PC-9 (cell line): Measurements from ENCODE around the gene HK3. TPM values are rescaled to one million over a fixed set of nuclear protein-coding genes. Genes with fewer than 3 reads are reported as not detected.

ENCODE experiments used
- BruUV-seq: library from RNA; stranded (reverse); fragments of 400-500 nt; replicated peaks from 2 replicates; lab custom pipeline; 2021; lab: Mats Ljungman, UMichigan
- CTCF ChIA-PET: fragments of 300-600 bp; sonication (Branson Sonifier 250); formaldehyde crosslinking; loops from one replicate; lab custom pipeline; 2022; ENCODE audit warnings: antibody characterized with exemption; lab: Charles Lee
- POLR2A ChIA-PET: fragments of 300-600 bp; sonication (Branson Sonifier 250); formaldehyde crosslinking; loops from one replicate; lab custom pipeline; 2022; ENCODE audit warnings: antibody characterized with exemption; ENCODE audit not compliant: unreplicated experiment; lab: Charles Lee
- DNase-seq, 2 experiments: peaks; one replicate each; pipeline versions ENCODE4 v3.0.0 to v3.0.0-alpha.2; 2015 to 2022; ENCODE audit warnings: mixed read lengths in 1 of 2
- H2AFZ ChIP-seq: fragments of 200-600 bp; sonication (generic); 2 replicates; pipeline ENCODE4 v1.8.1; 2017; ENCODE audit warnings: antibody characterized with exemption
- H3F3A ChIP-seq: fragments of 200-600 bp; sonication (generic); 2 replicates; pipeline ENCODE4 v1.8.1; 2017; ENCODE audit warnings: antibody characterized with exemption, mild to moderate bottlenecking, low read depth; ENCODE audit not compliant: insufficient read depth
- H3K27ac ChIP-seq: fragments of 200-600 bp; sonication (generic); 2 replicates; pipeline ENCODE4 v1.6.1; 2016; ENCODE audit warnings: mixed run types
- H3K27me3 ChIP-seq: fragments of 200-600 bp; sonication (generic); 2 replicates; pipeline ENCODE4 v1.6.1; 2016; ENCODE audit warnings: low read depth, mixed run types; ENCODE audit not compliant: insufficient read depth
- H3K36me3 ChIP-seq: fragments of 200-600 bp; sonication (generic); 2 replicates; pipeline ENCODE4 v1.6.1; 2016; ENCODE audit warnings: low read depth, mixed run types
- H3K4me1 ChIP-seq: fragments of 200-600 bp; sonication (generic); replicated peaks from 2 replicates; pipeline ENCODE4 v1.6.1; 2016; ENCODE audit warnings: mixed run types; ENCODE audit not compliant: insufficient read depth
- H3K4me2 ChIP-seq: fragments of 200-600 bp; sonication (generic); 2 replicates; pipeline ENCODE4 v1.6.1; 2017; ENCODE audit warnings: mixed run types
- H3K4me3 ChIP-seq: fragments of 200-600 bp; sonication (generic); 2 replicates; pipeline ENCODE4 v1.6.1; 2016; ENCODE audit warnings: mixed run types
- H3K79me2 ChIP-seq: fragments of 200-600 bp; sonication (generic); 2 replicates; pipeline ENCODE4 v1.6.1; 2017; ENCODE audit warnings: low read depth, mixed run types
- H3K9me2 ChIP-seq: fragments of 200-600 bp; sonication (generic); 2 replicates; pipeline ENCODE4 v1.8.1; 2017; ENCODE audit warnings: mild to moderate bottlenecking; ENCODE audit not compliant: insufficient read depth
- H3K9me3 ChIP-seq: fragments of 200-600 bp; sonication (generic); 2 replicates; pipeline ENCODE4 v1.8.1; 2016; ENCODE audit warnings: low read depth; ENCODE audit not compliant: insufficient read depth
- H4K20me1 ChIP-seq: fragments of 200-600 bp; sonication (generic); 2 replicates; pipeline ENCODE4 v1.8.1; 2017; ENCODE audit not compliant: insufficient read depth
- CTCF ChIP-seq: fragments of 200-600 bp; sonication (generic); conservative IDR thresholded peaks from 2 replicates; pipeline ENCODE4 v1.6.1; 2017; ENCODE audit warnings: mixed run types, antibody characterized with exemption, mild to moderate bottlenecking, moderate library complexity
- EZH2 ChIP-seq: fragments of 200-600 bp; sonication (generic); IDR thresholded peaks from 2 replicates; pipeline ENCODE4 v1.8.0; 2017; ENCODE audit warnings: antibody characterized with exemption, low read depth
- intact Hi-C: fragments of 100-400 bp; cut with micrococcal nuclease; formaldehyde crosslinking; loops from one replicate; pipeline ENCODE4 v1.10.0; 2022; ENCODE audit not compliant: unreplicated experiment
- total RNA-seq: library from RNA; stranded (reverse); gene quantifications from 2 replicates; pipeline ENCODE4 v1.2.3, GENCODE V29; 2021

The HK3 gene
- total RNA-seq, 1 experiment from 2014 or later = not detected

- Histone ChIP-seq H3K4me2 (no peak overlapping the region), H3K9me3 (no peaks in the 10 kb centered on the region), H3K9me2 (no peaks in the 10 kb centered on the region), H2AFZ (no peak overlapping the region), H3K79me2 (no peaks in the 10 kb centered on the region), H3K27ac (no peak overlapping the region), H4K20me1 (no peaks in the 10 kb centered on the region), H3K27me3 (no peaks in the 10 kb centered on the region), H3K4me1 (no peaks in the 10 kb centered on the region), H3K4me3 (no peak overlapping the region), H3F3A (no peaks in the 10 kb centered on the region), H3K36me3 (no peaks in the 10 kb centered on the region)
- no peak for TF ChIP-seq EZH2
- TF ChIP-seq CTCF = no peak
- no peak for DNase-seq
- intact Hi-C loops = no loop called here
- no TSS peak for BruUV-seq
- POLR2A ChIA-PET = no interaction called here
- CTCF ChIA-PET = no interaction called here
Observed at GRCh38 chr5:176888865-176889165, 10.3 kb downstream of the HK3 start.

- H3K9me2 ChIP-seq = no peaks in the 10 kb centered on the region
- no peak overlapping the region for H3K4me2 ChIP-seq
- no peaks in the 10 kb centered on the region for H3K36me3 ChIP-seq
- POLR2A ChIA-PET = no interaction called here
- H4K20me1 ChIP-seq = no peaks in the 10 kb centered on the region
- H3K4me3 ChIP-seq = no peak overlapping the region
- peak in 1 of 2 experiments; percentile 28 for DNase-seq
- no peaks in the 10 kb centered on the region for H3K4me1 ChIP-seq
- CTCF ChIA-PET = no interaction called here
- no peaks in the 10 kb centered on the region for H3F3A ChIP-seq
- no peaks in the 10 kb centered on the region for H3K79me2 ChIP-seq
- H2AFZ ChIP-seq = no peak overlapping the region
- intact Hi-C loops = no loop called here
- H3K27ac ChIP-seq = no peak overlapping the region
- no peaks in the 10 kb centered on the region for H3K27me3 ChIP-seq
- BruUV-seq = no TSS peak
- no peaks in the 10 kb centered on the region for H3K9me3 ChIP-seq
- TF ChIP-seq EZH2 (no peak), CTCF (no peak)
Observed at GRCh38 chr5:176888016-176888864, 10.9 kb downstream of the HK3 start.

- Histone ChIP-seq H3K79me2 (no peaks in the 10 kb centered on the region), H3K27me3 (no peaks in the 10 kb centered on the region), H3K9me3 (no peaks in the 10 kb centered on the region), H2AFZ (no peak overlapping the region), H4K20me1 (no peaks in the 10 kb centered on the region), H3K9me2 (no peaks in the 10 kb centered on the region), H3K4me3 (no peak overlapping the region), H3K4me1 (no peaks in the 10 kb centered on the region), H3K36me3 (no peaks in the 10 kb centered on the region), H3K4me2 (no peak overlapping the region), H3K27ac (no peak overlapping the region), H3F3A (no peaks in the 10 kb centered on the region)
- DNase-seq = peak in 1 of 2 experiments; percentile 25
- ChIA-PET CTCF (no interaction called here), POLR2A (no interaction called here)
- no peak for TF ChIP-seq CTCF
- no peak for TF ChIP-seq EZH2
- intact Hi-C loops = no loop called here
- BruUV-seq = no TSS peak
Observed at GRCh38 chr5:176887252-176887849, 11.8 kb downstream of the HK3 start.
